HG02798 (cell line): ENCODE measurements around the gene XXYLT1.
"Not testable (repeated sequence)": the region's sequence is repeated elsewhere in the genome, so short reads cannot be mapped to it uniquely, and the experiment has no call there.

ENCODE experiments used
- ATAC-seq: cut with Tn5 transposase; IDR thresholded peaks from one replicate; pipeline ENCODE4 v1.9.1; 2021; ENCODE audit warnings: mild to moderate bottlenecking; ENCODE audit not compliant: unreplicated experiment, poor library complexity

The XXYLT1 gene

DNA sequence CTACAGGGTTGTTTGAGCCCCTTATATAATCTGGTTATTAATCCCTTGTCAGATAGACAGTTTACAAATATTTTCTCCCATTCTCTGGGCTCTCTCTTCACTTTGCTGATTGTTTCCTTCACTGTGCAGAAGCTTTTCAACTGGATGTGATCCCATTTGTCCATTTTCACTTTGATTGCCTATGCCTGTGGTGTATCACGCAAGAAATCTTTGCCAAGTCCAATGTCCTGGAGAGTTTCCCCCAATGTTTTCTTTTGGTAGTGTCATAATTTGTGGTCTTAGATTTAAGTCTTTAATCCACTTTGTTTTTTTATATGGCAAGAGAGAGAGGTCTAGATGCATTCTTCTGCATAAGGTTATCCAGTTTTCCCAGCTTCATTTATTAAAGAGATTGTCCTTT lies 40.7 kb downstream of the XXYLT1 start:
- no peak for ATAC-seq

DNA sequence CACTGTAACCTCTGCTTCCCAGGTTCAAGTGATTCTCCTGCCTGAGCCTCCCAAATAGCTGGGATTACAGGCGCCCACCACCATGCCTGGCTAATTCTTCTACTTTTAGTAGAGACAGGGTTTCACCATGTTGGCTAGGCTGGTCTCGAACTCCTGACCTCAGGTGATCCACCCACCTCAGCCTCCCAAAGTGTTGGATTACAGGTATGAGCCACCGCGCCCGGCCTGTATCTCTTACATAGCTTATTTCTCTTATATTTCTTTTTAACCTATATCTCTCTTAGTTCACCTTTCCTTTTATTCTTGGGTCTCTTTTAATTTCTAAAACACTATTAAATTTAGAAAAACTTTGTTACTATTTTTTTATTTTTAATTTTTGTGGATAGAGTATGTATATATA lies 42.1 kb downstream of the XXYLT1 start:
- not testable (repeated sequence) for ATAC-seq

DNA sequence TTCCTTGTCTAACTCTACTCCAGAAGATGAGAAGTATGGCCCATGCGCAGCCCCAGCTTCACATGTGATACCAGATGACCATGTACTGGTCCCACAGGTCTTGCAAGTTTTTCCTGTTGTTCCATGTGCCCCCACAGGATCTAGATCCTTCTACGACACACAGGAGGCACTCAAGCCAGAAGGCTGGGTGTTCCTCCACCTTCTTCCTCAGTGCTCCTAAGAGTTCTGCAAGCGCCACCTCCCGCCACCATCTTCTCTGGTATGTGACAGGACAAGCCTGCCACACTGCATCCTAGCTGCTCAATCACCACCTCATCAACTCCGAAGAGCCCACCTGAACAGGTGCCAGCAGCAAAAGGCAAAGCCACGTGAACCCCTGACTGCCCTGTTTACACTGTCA lies 43.1 kb downstream of the XXYLT1 start:
- no peak for ATAC-seq

DNA sequence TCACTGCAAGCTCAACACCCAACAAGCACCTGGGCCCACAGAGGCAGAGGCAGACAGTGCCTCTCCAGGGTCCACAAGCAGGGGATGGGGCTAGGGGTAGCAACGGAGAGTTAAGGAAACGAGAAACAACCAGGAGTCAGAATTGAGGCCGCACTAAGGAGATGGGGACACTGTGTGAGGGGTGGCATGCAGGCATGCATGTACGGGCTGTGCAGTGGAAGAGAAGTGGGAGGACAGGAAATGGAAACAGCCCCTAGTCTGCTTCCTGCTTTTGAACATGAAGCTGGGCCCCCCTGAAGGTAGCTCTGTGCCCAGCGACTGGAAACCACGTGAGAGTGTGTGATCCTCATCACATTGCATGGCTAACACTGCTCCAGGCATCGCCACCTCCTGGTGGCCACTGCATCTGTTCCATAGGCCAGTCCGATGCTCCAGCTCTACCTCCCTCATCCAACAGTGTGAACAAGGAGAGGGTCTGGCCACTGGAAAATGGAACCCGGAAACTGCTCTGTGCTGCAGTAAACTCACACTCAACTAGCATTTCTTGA lies 44.0 kb downstream of the XXYLT1 start:
- no peak for ATAC-seq

DNA sequence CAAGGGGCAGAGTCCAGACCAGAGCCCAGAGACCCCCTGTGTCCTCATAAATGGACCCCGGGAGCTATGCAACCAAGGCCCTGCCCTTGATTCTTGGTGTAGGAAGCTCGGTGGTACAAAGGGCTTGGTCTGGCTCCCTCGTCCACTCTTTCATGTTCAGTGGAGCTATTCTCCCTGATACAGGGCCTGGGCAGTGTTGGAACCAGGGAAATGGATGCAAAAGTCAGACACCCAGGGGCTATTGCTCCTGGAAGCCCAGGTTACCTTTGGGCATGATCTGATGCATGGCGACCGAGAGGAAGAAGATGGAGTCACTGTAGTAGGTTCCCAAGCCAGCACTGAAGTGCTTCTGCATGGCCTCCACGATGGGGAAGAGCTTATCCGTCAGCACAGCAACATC lies 44.5 kb downstream of the XXYLT1 start:
- ATAC-seq = no peak

DNA sequence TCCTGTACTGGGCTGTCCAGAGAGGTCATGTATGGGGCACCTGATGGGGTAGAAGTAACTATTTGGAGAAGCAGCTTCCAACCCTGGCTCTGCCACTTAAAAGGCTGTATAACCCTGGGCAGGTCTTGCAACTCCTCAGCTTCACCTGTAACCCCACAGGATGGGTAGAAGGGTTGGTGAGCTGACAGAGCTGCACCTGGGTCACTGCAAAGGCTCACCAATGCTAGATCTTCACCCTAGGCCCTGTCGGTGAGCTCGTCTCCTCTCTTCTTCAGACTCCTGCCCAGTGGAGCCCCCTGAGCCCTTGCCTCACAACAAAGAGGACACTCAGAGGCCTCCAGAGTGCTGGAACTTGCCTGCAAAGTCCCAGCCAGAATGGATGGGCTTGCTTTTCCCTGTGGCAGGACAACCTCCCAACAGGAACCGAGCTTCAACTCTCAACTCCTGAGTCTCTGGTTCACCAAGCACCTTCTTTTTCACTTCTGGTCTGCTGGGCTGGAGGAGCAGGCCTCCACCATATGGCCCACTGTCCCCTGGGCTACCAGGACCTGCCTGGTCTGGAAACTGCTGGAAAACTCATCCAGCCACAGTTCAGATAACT lies 45.9 kb downstream of the XXYLT1 start:
- no peak for ATAC-seq

DNA sequence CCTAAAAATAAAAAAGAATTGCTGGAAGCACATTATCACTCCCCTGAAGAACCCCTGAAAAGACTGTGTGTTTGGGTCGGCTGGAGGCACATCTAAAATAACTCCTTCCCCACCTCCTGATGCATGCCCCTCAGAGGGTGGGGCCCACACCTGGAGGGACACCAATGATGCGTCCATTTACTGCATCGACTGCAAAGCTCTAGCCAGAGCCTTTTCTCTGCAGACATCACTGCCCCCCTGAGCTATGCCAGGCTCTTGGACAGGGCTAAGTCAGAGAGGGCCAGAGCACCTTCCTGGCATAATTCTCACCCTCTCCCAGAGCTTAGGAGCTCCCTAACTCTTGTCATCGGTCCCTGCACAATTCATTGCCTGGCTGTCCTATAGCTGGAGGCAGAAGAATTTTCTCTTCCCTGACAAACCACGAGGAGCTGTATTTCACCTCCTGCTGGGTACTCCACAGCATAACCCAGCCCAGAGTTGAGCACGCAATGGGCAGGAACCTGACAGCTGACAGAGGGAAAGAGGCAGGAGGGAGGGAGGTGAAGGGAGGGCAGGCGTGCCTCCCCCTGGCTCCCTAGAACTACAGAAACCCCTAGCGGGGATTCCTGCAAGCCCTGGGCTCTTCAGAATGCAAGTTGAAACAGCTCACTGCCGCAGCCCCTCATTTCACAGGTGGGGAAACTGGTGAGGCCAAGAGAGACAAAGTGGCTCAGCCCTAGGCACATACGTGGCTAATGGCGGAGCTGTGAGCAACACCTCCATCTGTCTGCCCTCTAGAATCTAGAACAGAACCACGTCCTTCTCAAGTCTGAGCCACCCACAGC lies 46.6 kb downstream of the XXYLT1 start:
- ATAC-seq = no peak

DNA sequence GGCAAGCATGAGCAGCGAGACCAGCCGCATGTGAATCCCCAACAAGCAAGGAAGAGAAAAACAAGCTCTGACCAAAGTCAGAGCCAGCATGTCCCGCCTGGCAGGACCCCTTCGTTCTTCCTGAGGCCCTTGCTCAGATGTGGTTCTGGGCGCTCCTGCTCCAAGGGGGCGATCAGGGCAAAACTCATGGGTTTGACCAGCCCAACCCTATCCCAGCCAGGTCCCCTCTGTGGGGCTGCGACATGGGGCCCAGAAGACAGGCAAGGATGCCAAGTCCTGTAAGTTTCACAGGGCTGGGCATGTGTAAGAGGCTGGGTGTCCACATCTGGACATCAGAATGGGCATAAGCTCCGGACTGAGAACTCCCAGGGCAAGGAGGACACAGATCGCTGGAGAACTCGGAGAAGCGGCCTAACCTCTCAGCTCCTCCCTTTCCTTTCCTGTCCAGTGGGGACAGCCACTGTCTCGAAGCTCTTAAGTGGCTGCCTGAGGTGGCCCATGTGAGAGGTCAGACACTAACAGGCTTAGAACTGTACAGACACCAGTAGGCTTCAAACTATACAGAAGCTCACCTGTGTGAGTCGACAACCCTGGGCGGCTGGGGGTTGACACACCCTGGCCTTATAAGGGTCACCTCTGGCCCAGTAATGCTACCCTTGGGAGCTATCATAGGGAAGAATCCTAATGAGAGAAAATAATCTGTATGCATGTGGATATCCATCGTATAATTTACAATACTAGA lies 48.9 kb downstream of the XXYLT1 start:
- no peak for ATAC-seq

DNA sequence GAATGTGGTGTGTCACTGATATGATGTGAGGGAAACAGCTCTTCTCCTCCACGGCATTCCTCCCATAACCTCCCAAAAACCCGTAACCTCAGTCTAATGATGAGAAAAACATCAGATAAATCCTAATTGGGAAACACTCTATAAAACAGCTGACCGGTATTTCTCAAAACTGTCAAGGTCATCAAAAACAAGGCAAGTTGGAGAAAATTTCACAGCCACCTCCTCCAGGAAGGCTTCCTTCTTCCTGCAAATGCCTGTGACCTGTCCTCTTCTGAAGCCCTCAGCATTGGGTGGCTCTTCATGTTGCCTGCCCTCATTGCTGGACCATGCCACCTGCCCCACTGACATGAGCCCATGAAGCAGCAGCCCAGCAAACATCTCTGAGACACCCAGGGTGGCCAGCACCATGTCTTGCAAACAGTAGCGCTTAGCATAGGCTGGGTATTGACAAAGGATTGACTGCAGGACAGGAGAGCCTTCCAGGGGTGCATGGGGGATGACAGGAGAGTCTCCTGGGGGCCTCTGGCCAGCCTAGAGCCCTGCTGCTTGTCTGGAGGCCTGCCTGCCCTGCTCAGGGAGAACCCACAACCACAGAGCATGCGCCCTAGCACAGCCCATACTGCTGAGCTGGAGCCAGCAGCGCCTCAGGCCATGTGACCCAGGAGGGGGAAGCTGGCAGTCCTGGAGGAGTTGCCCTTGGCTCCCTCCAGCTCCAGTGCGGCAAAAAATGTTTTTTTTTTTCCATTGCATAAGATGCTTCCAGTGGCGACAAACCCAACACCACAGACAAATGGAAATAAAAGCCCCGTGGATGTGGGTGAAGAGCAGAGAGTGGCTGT lies 49.7 kb downstream of the XXYLT1 start:
- no peak for ATAC-seq

DNA sequence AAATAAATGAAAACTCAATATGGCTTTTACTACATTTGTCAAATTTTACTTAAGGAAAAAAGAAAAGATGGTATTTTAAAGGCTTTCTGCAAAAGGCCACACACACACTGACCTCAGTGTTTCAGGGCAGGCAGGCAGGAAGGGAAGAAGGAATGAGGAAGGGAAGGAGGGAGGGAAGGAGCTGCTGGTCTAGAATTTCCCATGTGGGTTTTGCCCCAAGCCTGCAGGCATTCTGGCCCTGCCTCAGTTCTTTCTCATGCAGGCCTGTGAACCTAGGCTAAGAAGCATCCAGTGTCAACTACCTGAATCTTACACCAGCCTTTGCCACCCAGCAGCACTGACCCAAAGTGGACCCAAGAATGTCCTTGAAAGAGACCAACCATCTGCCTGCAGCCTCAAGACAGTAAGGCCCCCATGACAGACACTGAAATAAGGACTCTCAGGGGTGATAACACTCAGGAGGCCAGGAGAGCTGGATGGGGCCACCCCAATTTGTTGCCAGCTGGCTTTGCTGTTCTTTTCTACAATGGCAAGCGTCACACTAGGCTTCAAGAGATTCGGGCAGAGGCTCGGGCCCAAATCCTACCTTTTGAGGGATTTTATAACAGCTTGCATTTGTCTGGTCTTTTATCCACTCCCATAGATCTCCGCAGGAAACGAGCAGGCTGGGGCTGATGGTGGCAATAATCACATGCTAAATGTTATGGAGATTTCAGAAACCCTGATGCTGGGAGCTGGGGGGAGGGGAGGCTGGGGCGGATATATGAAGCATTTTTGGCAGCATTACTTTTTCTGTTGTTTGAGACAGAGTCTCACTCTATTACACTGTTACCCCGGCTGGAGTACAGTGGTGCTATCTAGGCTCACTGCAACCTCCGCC lies 51.4 kb downstream of the XXYLT1 start:
- ATAC-seq = no peak

DNA sequence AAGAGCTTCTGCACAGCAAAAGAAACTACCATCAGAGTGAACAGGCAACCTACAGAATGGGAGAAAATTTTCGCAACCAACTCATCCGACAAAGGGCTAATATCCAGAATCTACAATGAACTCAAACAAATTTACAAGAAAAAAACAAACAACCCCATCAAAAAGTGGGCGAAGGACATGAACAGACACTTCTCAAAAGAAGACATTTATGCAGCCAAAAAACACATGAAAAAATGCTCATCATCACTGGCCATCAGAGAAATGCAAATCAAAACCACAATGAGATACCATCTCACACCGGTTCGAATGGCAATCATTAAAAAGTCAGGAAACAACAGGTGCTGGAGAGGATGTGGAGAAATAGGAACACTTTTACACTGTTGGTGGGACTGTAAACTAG lies 52.6 kb downstream of the XXYLT1 start:
- ATAC-seq = not testable (repeated sequence)

DNA sequence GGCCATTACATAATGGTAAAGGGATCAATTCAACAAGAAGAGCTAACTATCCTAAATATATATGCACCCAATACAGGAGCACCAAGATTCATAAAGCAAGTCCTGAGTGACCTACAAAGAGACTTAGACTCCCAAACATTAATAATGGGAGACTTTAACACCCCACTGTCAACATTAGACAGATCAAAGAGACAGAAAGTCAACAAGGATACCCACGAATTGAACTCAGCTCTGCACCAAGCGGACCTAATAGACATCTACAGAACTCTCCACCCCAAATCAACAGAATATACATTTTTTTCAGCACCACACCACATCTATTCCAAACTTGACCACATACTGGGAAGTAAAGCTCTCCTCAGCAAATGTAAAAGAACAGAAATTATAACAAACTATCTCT lies 55.4 kb downstream of the XXYLT1 start:
- not testable (repeated sequence) for ATAC-seq

DNA sequence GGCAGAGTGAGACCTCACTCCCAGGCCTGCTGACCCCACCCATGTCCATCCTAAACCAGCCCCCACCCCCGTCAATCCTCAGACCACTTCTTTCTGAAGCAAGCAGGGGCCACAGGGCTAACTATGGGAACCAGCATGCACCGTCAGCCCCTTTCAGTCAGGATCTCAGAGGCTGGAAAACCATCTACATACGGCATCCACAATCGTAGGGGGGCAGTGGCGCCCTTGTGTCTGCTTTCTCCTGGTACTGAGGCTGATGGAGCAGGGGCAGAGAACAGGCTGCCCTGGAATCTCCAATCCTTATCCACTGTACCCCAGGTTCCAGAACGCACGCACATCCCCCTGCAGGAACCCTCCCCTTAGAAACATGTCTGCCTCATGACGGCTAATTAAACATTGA lies 56.6 kb downstream of the XXYLT1 start:
- no peak for ATAC-seq

DNA sequence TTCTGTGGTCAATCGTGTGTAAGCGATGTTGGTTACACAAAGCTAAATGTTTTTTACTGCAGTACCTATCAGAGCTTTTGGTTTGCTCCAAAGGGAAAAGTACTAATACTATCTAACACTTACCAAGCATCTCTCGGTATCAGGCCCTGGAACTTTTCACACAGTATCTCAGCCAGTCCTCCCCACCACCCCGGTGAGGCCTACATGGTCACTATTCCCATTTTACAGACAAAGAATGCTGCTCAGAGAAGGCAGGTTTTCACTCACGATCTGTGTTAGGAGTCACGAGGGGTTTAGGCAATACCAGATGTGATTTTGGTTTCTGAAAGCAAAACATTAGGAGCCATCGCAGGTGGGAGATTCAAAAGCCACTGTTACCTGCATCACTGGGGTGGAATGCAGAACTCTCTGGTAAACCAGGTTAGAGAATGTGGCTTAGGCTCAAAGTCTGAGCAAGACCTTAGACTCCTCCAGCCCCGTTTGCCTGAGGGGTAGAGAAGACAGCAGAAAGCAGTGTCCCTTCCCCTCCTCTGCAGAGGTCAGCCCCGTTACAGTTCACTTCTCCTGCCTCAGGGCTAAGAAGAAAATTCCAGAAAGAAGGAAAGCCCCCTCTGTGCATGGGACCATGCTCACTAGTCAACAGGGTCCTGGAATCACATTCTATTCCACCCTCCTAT lies 57.2 kb downstream of the XXYLT1 start:
- ATAC-seq = no peak

DNA sequence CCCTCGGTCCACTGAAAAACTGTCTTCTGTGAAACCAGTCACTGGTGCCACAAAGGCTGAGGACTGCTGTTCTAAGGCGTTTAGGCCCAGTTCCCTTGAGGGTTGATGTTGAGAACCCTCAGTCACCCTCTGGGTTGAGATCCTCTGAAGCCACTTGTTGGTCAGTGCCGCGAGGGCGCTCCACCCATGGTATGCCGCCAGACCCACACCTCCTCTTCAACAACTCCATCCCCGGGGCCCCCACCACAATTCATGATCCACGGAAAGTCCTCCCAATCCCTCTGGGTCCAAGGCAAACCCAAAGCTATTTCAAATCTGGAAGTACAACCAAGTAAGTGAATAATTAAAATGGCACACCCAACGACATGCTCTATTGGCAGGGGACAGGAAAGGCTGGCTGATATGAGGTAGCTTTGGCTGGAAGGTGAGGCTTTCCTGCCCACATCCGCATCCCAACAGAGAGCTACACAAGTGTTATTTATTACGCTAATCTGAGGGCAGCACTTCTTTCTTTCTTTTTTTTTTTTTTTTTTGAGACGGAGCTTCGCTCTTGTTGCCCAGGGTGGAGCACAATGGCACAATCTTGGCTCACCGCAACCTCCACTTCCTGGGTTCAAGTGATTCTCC lies 58.1 kb downstream of the XXYLT1 start:
- no peak for ATAC-seq

DNA sequence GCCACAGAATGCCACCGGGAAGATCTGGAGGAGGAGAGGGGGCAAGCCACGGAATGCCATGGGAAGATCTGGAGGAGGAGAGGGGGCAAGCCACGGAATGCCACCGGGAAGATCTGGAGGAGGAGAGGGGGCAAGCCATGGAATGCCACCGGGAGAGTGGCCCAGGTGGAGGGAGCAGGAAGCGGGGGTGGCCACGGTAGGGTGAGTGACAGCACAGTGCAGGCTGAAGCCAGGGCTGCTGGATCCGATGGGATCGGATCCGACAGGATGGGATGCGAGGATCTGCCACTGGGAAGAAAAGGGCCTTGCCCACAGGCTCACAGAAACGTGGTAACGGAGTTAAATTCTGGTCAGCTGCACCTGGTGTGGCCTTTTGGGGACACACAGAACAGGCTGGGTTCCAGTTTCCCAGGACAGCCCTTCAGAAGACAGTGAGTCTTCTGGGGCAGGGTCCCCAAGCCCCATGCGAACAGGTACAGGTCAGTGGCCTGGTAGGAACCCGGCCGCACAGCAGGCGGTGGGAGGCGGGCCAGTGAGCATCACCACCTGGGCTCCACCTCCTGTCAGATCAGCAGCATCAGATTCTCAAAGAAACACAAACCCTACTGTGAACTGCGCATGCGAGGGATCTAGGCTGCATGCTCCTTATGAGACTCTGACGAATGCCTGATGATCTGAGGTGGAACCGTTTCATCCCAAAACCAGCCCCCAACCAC lies 58.8 kb downstream of the XXYLT1 start:
- no peak for ATAC-seq

DNA sequence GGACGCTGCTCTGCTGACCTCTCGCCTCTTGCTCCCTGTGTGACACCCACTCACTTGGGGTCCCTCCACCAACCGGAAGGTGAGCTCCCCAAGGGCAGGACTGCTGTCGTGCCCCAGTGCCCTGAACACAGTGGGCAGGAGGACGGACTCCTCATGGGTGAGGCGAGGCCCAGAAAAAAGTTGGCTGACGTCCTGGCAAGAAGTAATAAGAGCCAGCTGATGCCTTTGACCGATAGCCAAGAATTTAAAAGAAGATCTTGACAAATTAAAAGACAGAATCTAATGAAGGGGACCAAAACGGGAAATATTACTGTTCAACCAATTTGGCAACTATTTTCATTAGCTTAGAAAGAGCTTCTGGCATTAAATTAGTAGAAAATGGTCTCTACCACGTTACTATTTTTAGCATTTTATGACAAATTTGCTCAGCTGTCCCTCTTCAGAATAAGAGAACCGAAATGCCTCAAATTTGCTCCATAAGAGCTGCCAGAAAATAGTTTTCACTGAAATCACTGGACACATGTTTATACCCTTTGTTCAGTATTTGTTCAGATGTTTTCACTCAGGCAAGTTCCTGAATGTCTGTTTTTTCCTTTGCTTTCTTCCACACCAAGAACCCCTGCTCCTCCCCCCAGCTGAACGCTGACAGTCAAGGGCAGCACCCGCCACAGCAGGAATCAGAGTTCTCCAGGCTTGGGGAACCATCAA lies 60.5 kb downstream of the XXYLT1 start:
- no peak for ATAC-seq
